Type B pancreatic cell (in vitro differentiated cells): ENCODE measurements around the gene INO80E. TPM values are rescaled to one million over a fixed set of nuclear protein-coding genes. Genes with fewer than 3 reads are reported as not detected.

Experiments used
- DNase-seq: peaks from one replicate; pipeline ENCODE4 v3.0.0; 2021; ENCODE audit warnings: mixed read lengths; ENCODE audit not compliant: unreplicated experiment; ENCODE audit errors: extremely low spot score
- H3K27ac Mint-ChIP-seq: 2 replicates; pipeline ENCODE4 v1.8.0; 2021; ENCODE audit warnings: mild to moderate bottlenecking, mixed read lengths
- H3K27me3 Mint-ChIP-seq: 2 replicates; pipeline ENCODE4 v1.8.0; 2021; ENCODE audit warnings: mixed read lengths
- H3K36me3 Mint-ChIP-seq: 2 replicates; pipeline ENCODE4 v1.8.0; 2021; ENCODE audit warnings: mixed read lengths
- H3K4me1 Mint-ChIP-seq: one replicate; pipeline ENCODE4 v1.8.0; 2021; ENCODE audit warnings: mixed read lengths; ENCODE audit not compliant: unreplicated experiment
- H3K4me3 Mint-ChIP-seq: 2 replicates; pipeline ENCODE4 v1.8.0; 2021; ENCODE audit warnings: mild to moderate bottlenecking, mixed read lengths
- H3K9me3 Mint-ChIP-seq: 2 replicates; pipeline ENCODE4 v1.8.0; 2021; ENCODE audit warnings: mixed read lengths
- total RNA-seq: library from RNA; stranded (reverse); gene quantifications from 2 replicates; pipeline ENCODE4 v1.2.1, GENCODE V29; 2021; ENCODE audit warnings: low replicate concordance
- TF ChIP-seq, protein P1 (sequence below): fragments of 200-600 bp; sonication (generic); conservative IDR thresholded peaks from 2 replicates; pipeline ENCODE4 v1.5.0; 2021; ENCODE audit warnings: antibody characterized with exemption, mild to moderate bottlenecking

The INO80E gene
- total RNA-seq, 1 donor from 2014 or later: 78.7 TPM

DNA sequence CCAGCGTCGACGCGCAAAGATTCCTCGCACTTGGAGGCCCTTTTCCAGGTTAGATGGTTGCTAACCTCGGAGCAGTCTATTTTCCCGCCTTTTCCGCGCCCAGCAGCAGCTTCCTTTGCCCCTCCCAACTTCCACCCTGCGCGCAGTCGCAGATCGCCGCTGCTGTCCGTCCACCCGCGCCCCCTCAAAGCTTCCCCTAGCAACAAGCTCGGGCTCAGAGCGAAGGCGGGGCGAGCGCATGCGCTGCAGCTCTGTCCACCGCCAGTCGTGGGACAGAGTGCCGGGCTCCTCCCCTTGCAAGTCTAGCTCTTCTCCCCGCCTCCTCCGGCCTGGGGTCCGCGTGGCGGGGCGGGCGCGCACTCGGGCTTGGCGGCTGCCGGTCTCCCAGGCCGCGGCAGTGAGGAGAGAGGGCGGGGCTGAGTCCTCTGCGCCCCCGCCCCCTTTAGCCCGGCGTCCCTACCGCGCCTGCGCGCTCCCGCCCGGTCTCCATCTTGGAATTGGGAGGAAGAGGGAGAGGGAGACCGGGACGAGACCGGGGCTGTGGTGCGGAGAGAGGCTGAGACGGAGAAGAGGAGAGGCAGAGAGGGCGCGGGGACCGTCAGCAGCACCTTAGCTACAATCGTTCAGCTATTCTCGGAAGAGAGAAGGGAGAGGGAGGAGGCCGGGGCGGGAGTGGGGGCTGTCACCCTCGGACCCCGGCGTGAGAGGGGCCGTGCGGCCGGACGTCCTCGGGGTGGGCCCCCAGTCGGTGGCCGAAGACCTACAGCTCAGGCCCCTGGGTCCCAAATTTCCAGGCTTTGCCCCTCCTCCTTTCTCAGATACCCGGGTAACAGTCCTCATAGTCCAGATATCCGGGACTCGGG lies 22.4 kb upstream of the INO80E start, which contains the start of gene TAOK2:
TAOK2 (plus strand) TSS at position 485 of the 863 bp plus-strand sequence. CDS start 3,905 bp downstream, outside the sequence.
- H3K27ac Mint-ChIP-seq: peak within 1 kb of the TSS; percentile 80
- H3K27me3 Mint-ChIP-seq: no peaks in the 10 kb centered on the region
- peaks cover 5% of the 10 kb centered on the region for H3K9me3 Mint-ChIP-seq
- peaks cover 27% of the 10 kb centered on the region for H3K4me1 Mint-ChIP-seq
- H3K4me3 Mint-ChIP-seq: peak within 1 kb of the TSS; percentile 93
- peak; percentile 100 for DNase-seq
- TF ChIP-seq, protein P1, sequence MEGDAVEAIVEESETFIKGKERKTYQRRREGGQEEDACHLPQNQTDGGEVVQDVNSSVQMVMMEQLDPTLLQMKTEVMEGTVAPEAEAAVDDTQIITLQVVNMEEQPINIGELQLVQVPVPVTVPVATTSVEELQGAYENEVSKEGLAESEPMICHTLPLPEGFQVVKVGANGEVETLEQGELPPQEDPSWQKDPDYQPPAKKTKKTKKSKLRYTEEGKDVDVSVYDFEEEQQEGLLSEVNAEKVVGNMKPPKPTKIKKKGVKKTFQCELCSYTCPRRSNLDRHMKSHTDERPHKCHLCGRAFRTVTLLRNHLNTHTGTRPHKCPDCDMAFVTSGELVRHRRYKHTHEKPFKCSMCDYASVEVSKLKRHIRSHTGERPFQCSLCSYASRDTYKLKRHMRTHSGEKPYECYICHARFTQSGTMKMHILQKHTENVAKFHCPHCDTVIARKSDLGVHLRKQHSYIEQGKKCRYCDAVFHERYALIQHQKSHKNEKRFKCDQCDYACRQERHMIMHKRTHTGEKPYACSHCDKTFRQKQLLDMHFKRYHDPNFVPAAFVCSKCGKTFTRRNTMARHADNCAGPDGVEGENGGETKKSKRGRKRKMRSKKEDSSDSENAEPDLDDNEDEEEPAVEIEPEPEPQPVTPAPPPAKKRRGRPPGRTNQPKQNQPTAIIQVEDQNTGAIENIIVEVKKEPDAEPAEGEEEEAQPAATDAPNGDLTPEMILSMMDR: no peak
- H3K36me3 Mint-ChIP-seq: peaks cover 24% of the 10 kb centered on the region

DNA sequence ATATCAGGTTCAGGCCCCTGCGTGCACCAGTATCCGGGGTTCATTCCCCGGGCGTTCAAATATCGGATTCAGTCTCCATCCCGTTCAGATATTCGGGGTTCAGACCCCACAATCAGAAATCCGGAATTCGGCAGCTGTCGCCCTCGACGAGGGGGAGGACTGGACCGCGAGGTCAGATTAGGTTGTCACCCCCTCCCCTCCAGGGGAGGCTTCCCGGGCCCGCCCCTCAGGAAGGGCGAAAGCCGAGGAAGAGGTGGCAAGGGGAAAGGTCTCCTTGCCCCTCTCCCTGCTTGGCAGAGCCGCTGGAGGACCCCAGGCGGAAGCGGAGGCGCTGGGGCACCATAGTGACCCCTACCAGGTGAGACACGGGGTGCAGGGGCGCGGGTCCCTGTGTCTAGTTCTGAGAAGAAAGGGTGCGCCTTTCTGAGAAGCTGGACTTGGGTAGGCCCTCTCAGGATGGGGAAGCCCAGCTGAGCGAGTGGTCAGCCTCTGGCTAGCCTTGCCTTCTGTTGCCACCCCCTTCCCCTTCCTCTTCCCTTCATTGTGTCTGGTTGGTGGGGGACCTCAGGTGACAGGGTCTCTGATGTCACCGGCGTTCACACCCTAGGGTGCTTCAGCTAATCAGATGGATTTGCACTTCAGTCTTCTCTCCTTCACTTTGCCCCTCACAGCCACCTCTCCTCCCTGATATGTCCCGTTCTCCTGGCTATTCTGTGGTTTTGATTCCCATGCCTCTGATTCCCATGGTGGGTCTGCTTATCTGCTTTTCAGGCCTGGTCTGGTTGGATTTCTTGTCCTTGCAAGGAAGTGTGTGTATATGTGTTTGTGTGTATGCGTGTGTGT lies 21.5 kb upstream of the INO80E start:
- Mint-ChIP-seq H3K36me3 (peaks cover 23% of the 10 kb centered on the region), H3K4me3 (peak overlapping the region; percentile 93), H3K4me1 (peaks cover 25% of the 10 kb centered on the region), H3K9me3 (peaks cover 5% of the 10 kb centered on the region), H3K27ac (peak overlapping the region; percentile 80), H3K27me3 (no peaks in the 10 kb centered on the region)
- no peak for DNase-seq
- TF ChIP-seq, protein P1: no peak

DNA sequence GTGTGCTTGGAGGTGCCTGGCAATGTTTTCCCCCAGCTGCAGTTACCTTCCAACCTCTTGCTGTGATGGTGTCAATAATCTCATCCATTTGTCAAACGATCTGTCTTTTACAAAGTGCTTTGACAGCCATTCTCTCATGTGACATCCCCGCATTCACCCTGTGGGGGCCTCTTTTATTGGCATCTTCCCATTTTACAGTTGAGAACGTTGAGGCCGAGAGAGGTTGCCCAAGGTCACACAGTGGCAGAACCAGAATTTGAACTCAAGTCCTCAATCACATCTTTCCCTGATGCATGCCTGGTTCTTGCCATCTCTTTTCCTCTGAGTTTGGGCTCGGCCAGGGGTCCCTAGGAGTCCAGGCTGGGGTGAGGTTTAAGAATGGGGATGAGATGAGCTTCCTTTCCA lies 20.9 kb upstream of the INO80E start:
- peak overlapping the region; percentile 93 for H3K4me3 Mint-ChIP-seq
- peaks cover 25% of the 10 kb centered on the region for H3K4me1 Mint-ChIP-seq
- H3K9me3 Mint-ChIP-seq: peaks cover 5% of the 10 kb centered on the region
- TF ChIP-seq, protein P1: no peak
- peak overlapping the region; percentile 80 for H3K27ac Mint-ChIP-seq
- DNase-seq: no peak
- H3K27me3 Mint-ChIP-seq: no peaks in the 10 kb centered on the region
- peaks cover 22% of the 10 kb centered on the region for H3K36me3 Mint-ChIP-seq

DNA sequence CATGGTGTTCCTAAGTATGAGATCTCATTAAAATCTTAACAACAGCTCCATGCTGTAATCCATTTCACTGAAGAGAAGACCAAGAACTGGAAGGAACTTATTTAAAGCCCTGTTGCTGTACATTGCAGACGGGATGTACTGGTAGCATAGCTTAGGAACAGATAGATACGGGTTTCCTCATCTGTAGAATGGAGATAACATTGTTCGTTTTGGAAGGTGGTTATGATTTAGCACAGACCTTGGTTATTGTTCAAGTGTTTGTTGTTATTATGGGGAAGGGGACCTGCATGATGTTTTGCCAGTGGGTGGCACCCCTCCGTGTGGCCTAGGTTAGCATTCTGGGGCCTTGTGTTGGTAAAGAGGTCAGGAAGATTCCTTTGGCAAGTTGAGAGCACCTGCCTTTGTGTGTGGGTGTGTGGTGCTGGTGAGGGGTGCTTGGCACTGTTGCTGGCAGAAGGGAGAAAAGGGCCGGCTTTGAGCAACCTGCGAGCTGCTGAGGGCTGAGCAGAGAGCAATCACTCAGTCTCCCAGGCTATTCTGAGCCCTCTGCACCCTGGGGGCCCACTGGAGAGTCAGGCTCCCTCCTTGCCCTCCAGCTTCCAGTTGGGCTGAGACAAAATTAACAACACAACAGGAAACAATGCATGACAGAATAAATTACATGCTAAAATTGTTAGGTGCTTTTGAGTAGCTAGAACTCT lies 20.1 kb upstream of the INO80E start:
- TF ChIP-seq, protein P1: no peak
- Mint-ChIP-seq H3K9me3 (peaks cover 5% of the 10 kb centered on the region), H3K27ac (peak overlapping the region; percentile 73), H3K27me3 (no peaks in the 10 kb centered on the region), H3K4me3 (peak overlapping the region; percentile 93), H3K4me1 (peaks cover 25% of the 10 kb centered on the region), H3K36me3 (peaks cover 22% of the 10 kb centered on the region)
- DNase-seq: no peak
